GM20431 (cell line): ENCODE results near the gene UGT2B17.
"Not testable (repeated sequence)": the region's sequence is repeated elsewhere in the genome, so short reads cannot be mapped to it uniquely, and the experiment has no call there.

Experiments
- in situ Hi-C: fragments of 300-500 bp; cut with MseI, MboI; formaldehyde crosslinking; loops from one replicate; pipeline ENCODE4 v1.15.0; 2020; ENCODE audit warnings: low sequenced_read_pairs; ENCODE audit not compliant: unreplicated experiment

UGT2B17 gene

GRCh38 chr4:68570122-68570507 lies 6.0 kb downstream of the UGT2B17 start:
- in situ Hi-C loops, result no loop called here

DNA sequence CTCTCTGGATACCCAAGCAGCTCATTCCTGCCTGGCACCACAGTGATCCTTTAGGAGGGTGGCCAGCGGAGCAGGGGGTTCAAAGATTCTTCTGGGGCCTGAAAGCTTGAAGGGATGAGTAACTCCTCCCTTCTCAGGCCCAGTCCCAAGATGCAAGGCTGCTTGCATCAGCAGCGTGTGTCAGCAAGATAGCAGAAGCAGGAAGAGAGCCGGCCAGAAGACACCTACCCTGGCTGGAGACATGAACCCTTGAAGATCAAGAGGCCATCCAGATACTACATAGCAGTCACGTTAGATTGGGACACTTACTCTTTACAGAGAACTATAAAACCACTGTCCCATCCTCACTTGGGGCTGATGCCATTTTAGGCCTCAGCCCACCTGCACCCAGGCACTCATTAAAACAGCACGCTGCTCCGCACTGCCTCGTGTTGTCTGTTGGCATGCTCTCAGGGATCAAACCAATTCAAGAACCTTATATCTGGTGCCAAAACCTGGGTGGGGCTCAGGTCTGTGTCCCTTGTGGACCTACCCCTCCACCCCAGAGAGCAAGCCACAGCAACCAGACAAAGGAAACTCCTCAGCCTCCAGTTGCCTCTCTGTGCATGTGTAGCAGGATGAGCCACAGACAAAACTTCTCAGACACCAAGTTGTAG lies 6.5 kb downstream of the UGT2B17 start:
- in situ Hi-C loops, result no loop called here

DNA sequence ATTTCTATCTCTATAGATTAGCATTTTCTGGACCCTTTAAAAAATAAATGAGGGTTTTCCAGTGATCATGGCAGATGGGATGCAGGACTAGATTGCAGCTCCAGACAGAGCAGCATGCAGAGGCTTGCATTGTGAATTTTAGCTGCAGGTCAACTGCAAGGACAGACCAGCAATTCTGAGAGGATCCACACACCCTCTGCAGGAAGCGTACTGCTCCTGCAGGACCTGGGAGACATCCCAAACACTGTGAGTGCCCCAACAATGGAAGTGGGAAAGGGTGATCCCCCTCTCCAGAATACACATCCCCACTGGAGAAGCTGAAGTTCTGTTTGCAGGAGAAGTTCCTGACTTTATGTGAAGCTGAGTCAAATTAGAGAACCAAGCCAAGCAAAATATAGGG lies 7.1 kb downstream of the UGT2B17 start:
- in situ Hi-C loops, result not testable (repeated sequence)

- in situ Hi-C loops, result not testable (repeated sequence)
Measured at GRCh38 chr4:68568535-68568934, 7.6 kb downstream of the UGT2B17 start.

GRCh38 chr4:68566364-68566763 lies 9.8 kb downstream of the UGT2B17 start:
- in situ Hi-C loops, result not testable (repeated sequence)

DNA sequence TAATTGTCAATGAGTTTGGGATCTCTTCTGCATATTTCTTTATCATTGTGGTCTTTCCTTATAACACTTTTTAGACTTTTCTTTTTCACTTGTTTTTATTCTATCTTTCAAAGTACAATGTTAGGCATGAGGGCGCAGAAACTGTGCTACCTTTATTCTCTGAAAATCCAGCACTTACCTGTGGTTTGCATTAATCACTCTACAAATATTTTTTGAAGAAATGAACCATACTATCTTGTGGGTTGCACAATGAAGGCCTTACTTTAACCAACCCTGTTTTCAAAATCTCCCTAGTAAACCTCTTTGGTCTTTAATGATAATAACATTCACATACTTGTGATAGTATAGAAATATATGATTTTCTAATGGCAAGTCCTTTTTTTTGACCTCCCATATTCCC lies 11.0 kb downstream of the UGT2B17 start:
- in situ Hi-C loops, result not testable (repeated sequence)

DNA sequence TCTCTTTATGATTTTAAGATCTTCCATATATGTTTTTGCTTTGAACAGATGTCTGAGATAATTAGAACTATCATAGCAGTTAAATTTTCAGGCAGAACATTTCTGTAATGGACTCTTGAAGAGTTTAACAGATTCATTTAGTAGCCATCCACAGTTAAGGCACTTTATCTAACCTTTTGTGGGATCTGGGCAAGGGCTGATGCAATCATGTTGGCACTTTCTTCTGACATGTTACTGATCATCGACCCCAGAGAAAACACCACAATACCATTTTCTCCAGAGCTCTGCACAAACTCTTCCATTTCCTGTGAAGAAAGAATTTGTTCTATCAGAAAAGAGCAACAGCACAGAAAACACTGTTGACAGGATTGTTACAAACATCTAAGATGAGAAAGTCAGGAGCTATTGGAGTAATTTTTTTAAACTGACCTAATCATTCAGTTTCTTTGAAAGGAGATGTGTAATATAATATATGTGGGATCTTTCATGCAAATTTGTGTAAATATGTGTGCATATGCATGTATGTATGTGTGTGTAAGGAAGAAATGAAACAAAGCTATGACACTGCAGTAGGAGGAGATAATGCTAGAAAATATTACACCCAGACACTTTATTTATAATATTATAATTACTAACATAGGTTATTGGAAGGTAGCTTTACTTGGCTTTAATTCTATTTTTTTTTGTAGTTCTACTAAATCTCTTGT lies 15.6 kb downstream of the UGT2B17 start:
- in situ Hi-C loops, result not testable (repeated sequence)

GRCh38 chr4:68553830-68554229 lies 22.3 kb downstream of the UGT2B17 start:
- in situ Hi-C loops, result not testable (repeated sequence)

DNA sequence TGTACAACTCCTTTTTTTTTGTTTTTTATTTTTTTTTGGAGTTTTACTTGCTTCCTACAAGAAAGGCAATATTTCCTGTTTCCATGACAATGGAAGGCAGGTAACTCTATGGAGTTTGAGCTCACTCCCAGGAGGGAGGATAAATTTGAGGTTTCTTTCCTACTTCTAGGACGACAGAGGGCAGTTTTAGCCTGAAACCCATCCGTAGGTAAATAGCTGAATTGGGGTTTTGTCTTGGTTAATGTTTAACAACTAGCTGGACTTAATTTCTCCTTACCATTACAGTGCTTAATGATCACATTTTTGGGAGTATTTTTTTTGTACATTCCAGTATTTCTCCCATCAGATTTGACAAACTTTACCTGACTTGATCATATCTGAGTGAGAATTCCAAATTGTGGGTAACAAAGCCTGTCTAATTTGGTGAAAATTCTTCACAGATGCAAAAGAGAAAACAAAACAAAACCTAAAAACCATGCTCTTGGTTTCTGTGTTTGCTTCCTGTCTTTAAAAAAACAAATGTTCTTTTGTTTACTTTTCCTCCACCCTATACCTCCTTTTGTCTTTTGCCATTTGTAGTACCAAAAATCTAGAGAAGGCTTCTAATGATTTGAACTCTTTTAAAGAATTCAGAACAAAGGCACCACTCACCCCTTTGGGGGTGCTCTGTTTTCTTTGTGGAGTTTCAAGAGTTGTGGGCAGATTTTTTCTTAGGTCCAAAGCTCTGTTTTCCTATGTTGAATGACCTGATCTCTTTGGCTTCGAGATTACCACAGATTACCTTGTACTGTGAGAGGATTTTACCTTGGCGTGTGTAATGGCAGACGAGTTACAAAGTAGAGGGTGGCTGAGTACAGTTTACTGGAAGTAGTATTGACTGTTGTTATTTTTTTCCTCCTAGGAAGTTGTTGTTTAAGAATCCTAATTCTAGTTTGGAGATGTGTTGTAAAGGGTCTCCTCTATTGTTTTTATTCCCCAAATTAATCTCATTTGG lies 23.0 kb downstream of the UGT2B17 start:
- in situ Hi-C loops, result not testable (repeated sequence)

DNA sequence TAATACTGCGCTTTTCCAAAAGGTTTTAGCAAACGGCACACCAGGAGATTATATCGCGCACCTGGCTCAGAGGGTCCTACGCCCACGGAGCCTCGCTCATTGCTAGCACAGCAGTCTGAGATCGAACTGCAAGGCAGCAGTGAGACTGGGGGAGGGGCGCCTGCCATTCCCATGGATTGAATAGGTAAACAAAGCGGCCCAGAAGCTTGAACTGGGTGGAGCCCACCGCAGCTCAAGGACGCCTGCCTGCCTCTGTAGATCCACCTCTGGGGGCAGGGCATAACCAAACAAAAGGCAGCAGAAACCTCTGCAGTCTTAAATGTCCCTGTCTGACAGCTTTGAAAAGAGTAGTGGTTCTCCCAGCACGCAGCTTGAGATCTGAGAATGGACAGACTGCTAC lies 33.4 kb downstream of the UGT2B17 start:
- in situ Hi-C loops, result not testable (repeated sequence)

GRCh38 chr4:68536375-68536774 lies 39.7 kb downstream of the UGT2B17 start:
- in situ Hi-C loops, result no loop called here

DNA sequence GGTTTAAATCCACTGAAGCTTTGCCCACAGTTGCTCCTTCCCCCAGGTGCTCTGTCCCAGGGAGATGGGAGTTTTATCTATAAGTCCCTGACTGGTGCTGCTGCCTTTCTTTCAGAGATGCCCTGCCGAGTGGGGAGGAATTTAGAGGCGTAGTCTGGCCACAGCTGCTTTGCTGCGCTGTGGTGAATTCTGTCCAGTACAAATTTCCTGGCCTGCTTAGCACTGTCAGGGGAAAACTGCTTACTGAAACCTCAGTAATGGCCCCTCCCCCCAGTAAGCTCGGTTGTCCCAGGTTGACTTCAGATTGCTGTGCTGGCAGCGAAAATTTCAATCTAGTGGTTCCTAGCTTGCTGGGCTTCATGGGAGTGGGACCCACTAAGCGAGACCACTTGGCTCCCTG lies 40.1 kb downstream of the UGT2B17 start:
- in situ Hi-C loops, result no loop called here

DNA sequence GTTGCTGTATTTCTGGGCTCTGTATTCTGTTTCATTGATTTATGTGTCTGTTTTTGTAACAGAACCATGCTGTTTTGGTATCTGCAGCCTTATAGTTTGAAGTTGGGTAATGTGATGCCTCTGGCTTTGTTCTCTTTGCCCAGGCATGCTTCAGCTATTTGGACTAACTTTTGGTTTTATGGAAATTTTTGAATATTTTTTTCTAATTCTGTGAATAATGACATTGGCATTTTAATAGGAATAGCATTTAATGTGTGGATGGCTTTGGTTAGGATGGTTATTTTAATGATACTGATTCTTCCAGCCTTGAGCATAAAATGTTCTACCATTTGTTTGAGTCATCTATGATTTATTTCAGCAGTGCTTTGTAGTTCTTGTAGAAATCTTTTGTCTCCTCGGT lies 53.9 kb downstream of the UGT2B17 start:
- in situ Hi-C loops, result not testable (repeated sequence)

DNA sequence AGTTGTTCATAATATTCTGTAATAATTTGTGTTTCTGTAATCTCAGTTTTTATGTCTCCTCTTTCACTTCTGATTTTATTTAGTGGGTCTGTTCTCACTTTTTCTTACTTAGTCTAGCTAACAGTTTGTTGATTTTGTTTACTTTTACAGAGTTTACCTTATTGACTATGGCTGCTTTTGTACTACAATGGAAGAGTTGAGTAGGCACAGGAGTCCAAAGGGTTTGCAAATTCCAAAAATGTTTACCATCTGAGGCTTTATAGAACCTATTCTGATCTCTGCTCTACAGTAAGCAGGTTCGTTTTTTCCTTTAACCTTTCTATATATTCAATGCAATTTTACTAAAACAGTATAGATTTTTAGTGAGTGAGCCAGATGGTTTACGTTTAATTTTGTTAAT lies 55.1 kb downstream of the UGT2B17 start:
- in situ Hi-C loops, result no loop called here

- in situ Hi-C loops, result no loop called here
Measured at GRCh38 chr4:68518889-68519288, 57.2 kb downstream of the UGT2B17 start.

DNA sequence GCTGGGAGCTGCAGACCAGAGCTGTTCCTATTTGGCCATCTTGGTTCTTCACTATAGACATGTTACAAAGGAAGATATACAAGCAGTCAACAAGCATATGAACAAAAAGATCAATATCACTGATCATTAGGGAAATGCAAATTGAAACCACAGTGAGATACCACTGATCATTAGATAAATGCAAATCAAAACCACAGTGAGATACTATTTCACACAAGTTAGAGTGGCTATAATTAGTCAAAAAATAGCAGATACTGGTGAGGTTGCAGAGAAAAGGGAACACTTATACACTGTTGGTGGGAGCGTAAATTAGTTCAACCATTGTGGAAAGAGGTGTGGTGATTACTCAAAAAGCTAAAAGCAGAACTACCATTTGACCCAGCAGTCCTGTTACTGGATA lies 70.7 kb downstream of the UGT2B17 start:
- in situ Hi-C loops, result not testable (repeated sequence)

DNA sequence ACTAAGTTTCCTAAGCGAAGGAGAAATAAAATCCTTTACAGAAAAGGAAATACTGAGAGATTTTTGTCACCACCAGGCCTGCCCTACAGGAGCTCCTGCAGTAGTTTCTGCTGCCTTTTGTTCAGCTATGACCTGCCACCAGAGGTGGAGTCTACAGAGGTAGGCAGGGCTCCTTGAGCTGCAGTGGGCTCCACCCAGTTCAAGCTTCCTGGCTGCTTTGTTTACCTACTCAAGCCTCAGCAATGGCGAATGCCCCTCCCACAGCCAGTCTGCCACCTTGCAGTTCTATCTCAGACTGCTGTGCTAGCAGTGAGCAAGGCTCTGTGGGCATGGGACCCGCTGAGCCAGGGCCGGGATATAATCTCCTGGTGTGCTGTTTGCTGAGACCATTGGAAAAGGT lies 71.3 kb downstream of the UGT2B17 start:
- in situ Hi-C loops, result not testable (repeated sequence)

- in situ Hi-C loops, result not testable (repeated sequence)
Measured at GRCh38 chr4:68503462-68503861, 72.7 kb downstream of the UGT2B17 start.

GRCh38 chr4:68499021-68499420 lies 77.1 kb downstream of the UGT2B17 start:
- in situ Hi-C loops, result loop anchor here (25.0 kb wide), 1 partner anchor 688 kb away; no protein-coding TSS in a partner anchor

- in situ Hi-C loops, result loop anchor here (25.0 kb wide), 1 partner anchor 689 kb away; no protein-coding TSS in a partner anchor
Measured at GRCh38 chr4:68498413-68499007, 77.6 kb downstream of the UGT2B17 start.
